Left ventricle myocardium inferior (tissue), 1 donor: ENCODE results near the gene TLR3. TPM values are rescaled to one million over a fixed set of nuclear protein-coding genes. Genes with fewer than 3 reads are reported as not detected.

Source experiments
- DNase-seq: peaks from one replicate; pipeline ENCODE4 v3.0.0-alpha.2; 2020
- H3K27ac ChIP-seq: fragments of 200-600 bp; replicated peaks from 2 replicates; pipeline ENCODE4 v1.8.0; 2021
- H3K27me3 ChIP-seq: fragments of 200-600 bp; 2 replicates; pipeline ENCODE4 v1.8.0; 2021; ENCODE audit warnings: low read depth
- H3K36me3 ChIP-seq: fragments of 200-600 bp; 2 replicates; pipeline ENCODE4 v1.8.0; 2021
- H3K4me1 ChIP-seq: fragments of 200-600 bp; 2 replicates; pipeline ENCODE4 v1.8.0; 2021
- H3K4me3 ChIP-seq: fragments of 200-600 bp; 2 replicates; pipeline ENCODE4 v1.8.0; 2021; ENCODE audit warnings: mild to moderate bottlenecking, moderate library complexity
- H3K9me3 ChIP-seq: fragments of 200-600 bp; replicated peaks from 2 replicates; pipeline ENCODE4 v1.8.0; 2021
- CTCF ChIP-seq: fragments of 200-600 bp; IDR thresholded peaks from 2 replicates; pipeline ENCODE4 v1.8.0; 2021; ENCODE audit warnings: antibody characterized with exemption, mild to moderate bottlenecking, borderline replicate concordance
- intact Hi-C: fragments of 100-400 bp; cut with micrococcal nuclease; formaldehyde crosslinking; loops from one replicate; pipeline ENCODE4 v1.11.0; 2022
- total RNA-seq: library from RNA; stranded (reverse); fragmentation: NEBNext Ultra II Directional; extraction: Animal tissue kit (Norgen Biotek cat#: 25700); gene quantifications from one replicate; pipeline ENCODE4 v1.2.1, GENCODE V29; 2021
- donor health status: DM: no; HTN: yes; CAD: no; lungs with severe emphysema.

TLR3 gene
- total RNA-seq, 1 donor from 2014 or later, result 4.9 TPM

DNA sequence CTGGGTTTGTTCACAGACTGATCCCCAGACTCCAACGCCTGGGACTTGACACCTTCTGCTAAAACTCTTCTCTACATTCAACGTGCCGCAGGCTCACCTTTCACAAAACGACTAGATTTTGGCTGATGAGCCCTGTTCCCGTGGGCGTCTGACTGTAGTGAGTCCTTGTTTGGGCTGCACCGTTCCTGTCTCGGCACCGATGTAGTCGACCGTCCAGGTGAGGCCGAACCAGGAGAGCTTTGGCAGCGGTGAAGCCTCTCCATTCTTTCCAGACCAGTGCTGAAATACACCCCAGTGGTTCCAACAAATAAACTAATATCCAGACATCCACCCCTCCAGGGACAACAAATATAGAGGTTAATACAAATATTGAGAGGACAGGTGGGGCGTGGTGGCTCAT, 45.0 kb upstream of the TLR3 start:
- no peak overlapping the region for H3K27ac ChIP-seq
- DNase-seq, result no peak
- no peak for TF ChIP-seq CTCF
- no peaks in the 10 kb centered on the region for H3K36me3 ChIP-seq
- intact Hi-C loops, result loop anchor here (5.0 kb wide), 1 partner anchor 382 kb away; no protein-coding TSS in a partner anchor
- peaks cover 27% of the 10 kb centered on the region for H3K4me1 ChIP-seq
- H3K4me3 ChIP-seq, result no peak overlapping the region
- H3K9me3 ChIP-seq, result peaks cover 3% of the 10 kb centered on the region
- H3K27me3 ChIP-seq, result no peaks in the 10 kb centered on the region

GRCh38 chr4:186024637-186025407, 44.1 kb upstream of the TLR3 start:
- Histone ChIP-seq H3K36me3 (no peaks in the 10 kb centered on the region), H3K4me3 (no peak overlapping the region), H3K27me3 (no peaks in the 10 kb centered on the region), H3K9me3 (no peaks in the 10 kb centered on the region), H3K27ac (no peak overlapping the region), H3K4me1 (peaks cover 35% of the 10 kb centered on the region)
- no peak for DNase-seq
- intact Hi-C loops, result loop anchor here (5.0 kb wide), 1 partner anchor 383 kb away; no protein-coding TSS in a partner anchor
- no peak for TF ChIP-seq CTCF

DNA sequence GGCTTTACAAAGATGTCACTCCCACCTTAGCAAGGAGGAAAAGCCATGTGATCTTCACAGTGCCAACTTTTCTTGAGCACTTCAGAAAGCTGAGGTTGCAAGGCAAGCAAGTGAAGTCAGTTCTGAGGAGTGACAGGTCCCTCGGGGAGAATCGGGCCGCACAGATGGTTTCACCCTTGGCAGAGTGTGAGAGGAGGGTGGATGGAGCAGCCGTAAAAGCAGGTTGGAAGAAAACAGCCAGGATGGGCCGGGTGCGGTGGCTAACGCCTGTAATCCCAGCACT, 43.6 kb upstream of the TLR3 start:
- TF ChIP-seq CTCF, result no peak
- intact Hi-C loops, result no loop called here
- no peaks in the 10 kb centered on the region for H3K36me3 ChIP-seq
- no peaks in the 10 kb centered on the region for H3K27me3 ChIP-seq
- H3K4me3 ChIP-seq, result no peak overlapping the region
- no peak for DNase-seq
- H3K4me1 ChIP-seq, result peaks cover 39% of the 10 kb centered on the region
- no peaks in the 10 kb centered on the region for H3K9me3 ChIP-seq
- H3K27ac ChIP-seq, result no peak overlapping the region

- no peak for DNase-seq
- Histone ChIP-seq H3K27ac (peak overlapping the region; percentile 54), H3K4me3 (no peak overlapping the region), H3K27me3 (no peaks in the 10 kb centered on the region), H3K36me3 (no peaks in the 10 kb centered on the region), H3K4me1 (peaks cover 37% of the 10 kb centered on the region), H3K9me3 (no peaks in the 10 kb centered on the region)
- intact Hi-C loops, result no loop called here
- TF ChIP-seq CTCF, result no peak
Measured at GRCh38 chr4:186027405-186027804, 41.6 kb upstream of the TLR3 start.

DNA sequence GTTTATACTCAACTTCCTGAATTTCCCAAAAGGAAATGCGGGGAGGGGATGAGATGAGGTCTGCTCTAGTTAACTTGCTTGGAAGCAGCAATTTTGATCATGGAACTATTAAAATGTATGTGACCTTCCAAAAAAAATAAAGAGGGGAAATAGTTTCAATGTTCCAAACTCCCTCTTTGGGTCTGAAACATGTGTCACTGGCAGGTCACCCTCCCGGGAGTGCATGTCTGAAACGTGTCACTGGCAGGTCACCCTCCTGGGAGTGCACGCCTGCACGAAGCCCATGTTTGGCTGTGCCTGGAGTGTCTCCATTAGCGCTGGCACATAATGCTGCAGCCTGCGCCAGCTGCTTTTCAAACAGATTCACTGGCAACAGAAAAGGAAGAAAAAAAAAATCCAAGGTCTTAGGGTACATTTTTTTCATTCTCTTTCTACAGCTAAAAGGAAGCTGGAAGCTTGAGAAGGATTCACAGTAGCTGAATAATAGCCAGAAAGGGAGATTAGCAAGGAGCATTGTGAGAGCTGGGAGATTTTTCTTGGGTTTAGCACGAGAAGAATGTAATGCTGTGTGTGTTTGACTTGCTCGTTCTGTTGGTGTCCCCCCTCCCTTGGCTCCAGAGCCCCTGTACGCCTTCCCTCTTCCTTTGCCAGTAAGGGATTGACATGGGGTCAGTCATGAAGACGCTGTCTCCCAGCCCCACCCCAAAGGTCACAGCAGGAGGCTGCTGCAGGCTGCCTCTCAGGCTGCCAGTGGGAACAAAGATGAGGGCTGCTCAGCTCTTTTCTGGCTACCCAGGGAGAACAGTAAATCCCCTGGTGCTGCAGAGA, 39.2 kb upstream of the TLR3 start:
- intact Hi-C loops, result no loop called here
- peaks cover 37% of the 10 kb centered on the region for H3K4me1 ChIP-seq

More for the DNA sequence above, 39.2 kb upstream of the TLR3 start:
- peak overlapping the region; percentile 91 for H3K27ac ChIP-seq
- DNase-seq, result peak; percentile 83
- no peaks in the 10 kb centered on the region for H3K27me3 ChIP-seq
- no peak for TF ChIP-seq CTCF
- H3K9me3 ChIP-seq, result no peaks in the 10 kb centered on the region
- H3K4me3 ChIP-seq, result peak overlapping the region; percentile 45
- no peaks in the 10 kb centered on the region for H3K36me3 ChIP-seq
